HG02588 (cell line): Measurements from ENCODE around the gene NFX1.
"Not testable (repeated sequence)": the region's sequence is repeated elsewhere in the genome, so short reads cannot be mapped to it uniquely, and the experiment has no call there.

ENCODE experiments used
- ATAC-seq: cut with Tn5 transposase; IDR thresholded peaks from one replicate; pipeline ENCODE4 v1.9.1; 2021; ENCODE audit warnings: mild to moderate bottlenecking, moderate library complexity; ENCODE audit not compliant: unreplicated experiment

The NFX1 gene

GRCh38 chr9:33351547-33351946, 61.2 kb downstream of the NFX1 start:
- ATAC-seq = no peak

- no peak for ATAC-seq
Observed at GRCh38 chr9:33354651-33355211, 64.4 kb downstream of the NFX1 start.

GRCh38 chr9:33355933-33356332, 65.6 kb downstream of the NFX1 start:
- no peak for ATAC-seq

DNA sequence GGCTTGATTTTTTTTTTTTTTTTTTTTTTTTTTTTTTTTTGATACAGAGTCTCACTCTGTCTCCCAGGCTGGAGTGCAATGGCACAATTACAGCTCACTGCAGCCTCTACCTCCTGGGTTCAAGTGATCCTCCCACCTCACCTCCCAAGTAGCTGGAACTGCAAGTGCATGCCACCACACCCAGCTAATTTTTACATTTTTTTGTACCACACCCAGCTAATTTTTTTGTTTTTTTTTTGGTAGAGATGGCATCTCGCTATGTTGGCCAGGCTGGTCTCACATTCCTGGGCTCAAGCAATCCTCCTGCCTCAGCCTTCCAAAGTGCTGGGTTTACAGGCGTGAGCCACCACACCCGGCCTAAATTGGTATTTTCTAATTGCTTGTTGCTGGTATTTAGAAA, 68.3 kb downstream of the NFX1 start:
- ATAC-seq = not testable (repeated sequence)

- no peak for ATAC-seq
Observed at GRCh38 chr9:33364127-33364526, 73.8 kb downstream of the NFX1 start.

GRCh38 chr9:33364814-33365213, 74.5 kb downstream of the NFX1 start:
- ATAC-seq = not testable (repeated sequence)

- no peak for ATAC-seq
Observed at GRCh38 chr9:33366979-33367480, 76.7 kb downstream of the NFX1 start.

GRCh38 chr9:33372900-33373299, 82.6 kb downstream of the NFX1 start:
- no peak for ATAC-seq

GRCh38 chr9:33374190-33374589, 83.9 kb downstream of the NFX1 start:
- no peak for ATAC-seq

- ATAC-seq = no peak
Observed at GRCh38 chr9:33374634-33375237, 84.4 kb downstream of the NFX1 start.

DNA sequence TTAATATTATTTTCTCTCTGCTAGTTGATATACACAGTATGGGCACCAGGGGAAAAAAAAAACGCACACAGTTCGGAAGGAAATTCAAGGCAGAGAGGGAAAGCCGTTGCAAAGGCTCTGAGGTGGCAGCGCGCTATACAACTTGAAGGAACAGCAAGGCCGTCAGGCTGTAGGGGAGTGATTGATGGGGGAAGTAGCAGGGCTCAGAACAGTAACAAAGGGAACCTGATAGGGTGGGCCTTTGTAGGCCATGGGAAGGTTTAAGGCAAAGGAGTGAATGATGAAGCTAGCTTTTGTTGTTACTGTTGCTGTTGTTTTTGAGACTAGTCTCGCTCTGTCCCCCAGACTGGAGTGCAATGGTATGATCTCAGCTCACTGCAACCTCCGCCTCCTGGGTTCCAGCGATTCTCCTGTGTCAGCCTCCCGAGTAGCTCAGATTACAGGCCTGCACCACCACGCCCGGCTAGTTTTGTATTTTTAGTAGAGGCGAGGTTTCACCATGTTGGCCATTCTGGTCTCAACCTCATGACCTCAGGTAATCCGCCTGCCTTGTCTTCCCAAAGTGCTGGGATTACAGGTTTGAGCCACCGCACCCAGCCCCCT, 85.0 kb downstream of the NFX1 start:
- no peak for ATAC-seq

DNA sequence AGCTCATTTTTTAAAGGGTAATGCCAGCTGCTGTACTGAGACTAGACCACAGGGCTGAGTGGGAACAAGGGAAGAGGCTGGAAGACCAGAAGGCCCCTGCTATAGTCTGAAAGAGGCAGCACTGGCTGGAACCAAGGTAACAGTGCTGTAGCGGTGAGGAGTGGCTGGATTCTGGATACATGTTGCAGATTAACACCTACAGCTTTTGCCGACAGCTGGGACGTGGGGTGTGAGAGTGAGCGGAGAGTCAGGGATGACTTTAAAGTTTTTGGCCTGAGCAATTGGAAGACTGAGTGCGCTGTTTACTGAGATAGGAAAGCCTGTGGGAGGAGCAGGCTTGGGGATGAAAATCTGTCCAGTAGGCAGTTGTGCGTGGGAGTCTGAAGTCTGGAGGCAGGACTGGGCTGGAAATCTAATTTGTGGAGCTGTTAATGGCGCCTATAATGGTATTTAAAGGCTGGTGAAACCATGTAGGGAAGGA, 85.6 kb downstream of the NFX1 start:
- ATAC-seq = no peak

- ATAC-seq = no peak
Observed at GRCh38 chr9:33377089-33377715, 86.9 kb downstream of the NFX1 start.

GRCh38 chr9:33378121-33378795, 87.9 kb downstream of the NFX1 start:
- no peak for ATAC-seq

DNA sequence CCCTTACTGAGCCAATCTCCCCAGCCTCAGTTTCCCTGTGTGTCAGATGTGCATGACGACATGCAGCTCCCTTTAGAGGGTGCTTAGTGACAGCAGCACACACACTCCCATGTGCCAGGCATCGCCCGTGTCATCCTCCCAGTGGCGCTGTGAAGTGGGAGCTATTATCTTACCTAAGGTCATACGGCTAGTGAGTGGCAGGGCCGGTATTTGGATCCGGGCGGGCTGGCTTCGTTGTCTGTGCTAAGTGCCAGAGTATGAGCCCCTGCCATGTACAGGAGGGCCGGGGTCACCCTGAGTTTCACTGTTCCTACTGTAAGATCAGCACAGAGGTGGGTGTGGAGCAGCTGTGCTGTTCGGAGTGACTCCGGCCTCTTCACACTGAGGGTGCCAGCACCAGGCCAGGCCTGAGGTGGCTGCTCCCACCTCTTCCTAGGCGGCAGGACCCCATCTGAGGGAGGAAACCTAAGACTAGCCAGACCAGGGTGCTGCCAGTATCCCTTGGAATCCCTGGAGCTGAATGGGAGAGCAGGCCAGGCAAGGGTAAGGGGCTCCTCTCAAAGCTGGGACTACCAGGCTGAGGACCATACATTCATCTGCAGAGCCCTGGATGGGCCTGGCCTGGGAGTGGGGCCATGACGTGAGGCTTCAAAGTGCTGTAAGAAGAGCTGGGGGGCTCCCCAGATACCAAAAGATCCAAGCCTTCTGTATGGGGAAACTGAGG, 89.5 kb downstream of the NFX1 start:
- no peak for ATAC-seq

DNA sequence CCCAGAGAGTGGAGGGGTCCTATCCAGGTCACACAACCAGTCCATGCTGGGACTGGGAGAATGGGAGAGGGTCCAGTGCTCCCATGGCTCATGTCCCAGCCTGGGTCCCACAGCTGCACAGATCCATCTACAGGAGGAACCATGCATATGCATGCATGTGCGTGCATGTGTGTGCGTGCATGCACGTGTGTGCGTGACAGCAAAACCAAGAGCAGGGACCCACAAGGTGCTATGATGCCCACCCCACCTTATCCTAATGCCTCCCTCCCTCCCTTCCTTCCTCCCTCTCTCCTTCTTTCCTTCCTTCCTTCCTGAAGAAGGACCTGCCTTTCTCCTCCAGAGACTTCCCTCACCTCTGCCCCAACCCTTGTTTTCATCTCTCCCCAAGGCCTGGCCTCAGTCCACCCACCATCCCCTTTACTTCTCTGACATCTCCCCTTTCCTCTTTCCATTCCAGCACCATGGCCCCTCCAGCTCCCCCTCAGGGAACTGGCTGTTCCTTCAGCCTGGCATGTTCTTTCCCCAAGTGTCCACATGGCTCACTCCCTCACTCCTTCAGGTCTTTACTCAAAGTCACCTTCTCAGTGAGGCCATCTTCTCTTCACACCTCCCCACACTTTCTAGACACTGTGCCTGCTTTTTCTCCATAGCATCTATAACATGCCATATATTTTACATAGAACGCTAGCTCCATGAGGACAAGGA, 90.2 kb downstream of the NFX1 start:
- ATAC-seq = no peak

- ATAC-seq = no peak
Observed at GRCh38 chr9:33381231-33381791, 91.0 kb downstream of the NFX1 start.

GRCh38 chr9:33382397-33382796, 92.1 kb downstream of the NFX1 start:
- ATAC-seq = not testable (repeated sequence)

GRCh38 chr9:33383396-33383795, 93.1 kb downstream of the NFX1 start:
- not testable (repeated sequence) for ATAC-seq

- not testable (repeated sequence) for ATAC-seq
Observed at GRCh38 chr9:33385536-33385935, 95.2 kb downstream of the NFX1 start.
